DOHH2 (cell line): ENCODE measurements around the gene BRCA1.
"Not testable (repeated sequence)": the region's sequence is repeated elsewhere in the genome, so short reads cannot be mapped to it uniquely, and the experiment has no call there.

ENCODE experiments used
- H3F3A ChIP-seq: fragments of 200-600 bp; sonication (generic), shearing (Covaris generic); 2 replicates; pipeline ENCODE4 v1.6.0; 2016; ENCODE audit warnings: antibody characterized with exemption, mild to moderate bottlenecking; ENCODE audit not compliant: control insufficient read depth, insufficient read depth
- H3K27ac ChIP-seq: fragments of 200-600 bp; sonication (generic); 2 replicates; pipeline ENCODE4 v1.5.1; 2014; ENCODE audit warnings: low read depth, mild to moderate bottlenecking, low read length, moderate library complexity
- H3K27me3 ChIP-seq: fragments of 200-600 bp; sonication (generic); 2 replicates; pipeline ENCODE4 v1.6.1; 2014; ENCODE audit warnings: mild to moderate bottlenecking, low read length, mixed read lengths; ENCODE audit not compliant: control insufficient read depth
- H3K36me3 ChIP-seq: fragments of 200-600 bp; sonication (generic); 2 replicates; pipeline ENCODE4 v1.6.1; 2014; ENCODE audit warnings: mild to moderate bottlenecking, low read length, moderate library complexity, mixed read lengths; ENCODE audit not compliant: control insufficient read depth
- H3K4me1 ChIP-seq: fragments of 200-600 bp; sonication (generic); 2 replicates; pipeline ENCODE4 v1.6.1; 2014; ENCODE audit warnings: mild to moderate bottlenecking, low read length, mixed read lengths; ENCODE audit not compliant: control insufficient read depth
- H3K4me2 ChIP-seq: fragments of 200-600 bp; sonication (generic); 2 replicates; pipeline ENCODE4 v1.6.0; 2014; ENCODE audit warnings: mild to moderate bottlenecking, low read length, moderate library complexity
- H3K4me3 ChIP-seq: fragments of 200-600 bp; sonication (generic); 2 replicates; pipeline ENCODE4 v1.5.1; 2014; ENCODE audit warnings: mild to moderate bottlenecking, low read length, mixed read lengths
- H3K79me2 ChIP-seq: fragments of 200-600 bp; sonication (generic); 2 replicates; pipeline ENCODE4 v1.6.1; 2014; ENCODE audit warnings: mild to moderate bottlenecking, low read length, mixed read lengths; ENCODE audit not compliant: control insufficient read depth
- H3K9me2 ChIP-seq: fragments of 200-600 bp; sonication (generic); replicated peaks from 2 replicates; pipeline ENCODE4 v1.6.1; 2014; ENCODE audit warnings: mild to moderate bottlenecking, low read length, mixed read lengths; ENCODE audit not compliant: control insufficient read depth
- H3K9me3 ChIP-seq: fragments of 200-600 bp; sonication (generic); 2 replicates; pipeline ENCODE4 v1.6.1; 2014; ENCODE audit warnings: antibody characterized with exemption, low read length, mixed read lengths; ENCODE audit not compliant: control insufficient read depth, insufficient read depth
- H4K20me1 ChIP-seq: fragments of 200-600 bp; sonication (generic); 2 replicates; pipeline ENCODE4 v1.6.0; 2014; ENCODE audit warnings: low read depth, mild to moderate bottlenecking, antibody characterized with exemption, low read length, moderate library complexity; ENCODE audit not compliant: control insufficient read depth, insufficient read depth
- EZH2phosphoT487 ChIP-seq: fragments of 200-600 bp; sonication (generic); IDR thresholded peaks from 2 replicates; pipeline ENCODE4 v1.6.1; 2017; ENCODE audit warnings: borderline replicate concordance, mild to moderate bottlenecking, antibody characterized with exemption, low read length, moderate library complexity, mixed read lengths
- TF ChIP-seq, protein P1 (sequence below): fragments of 200-600 bp; sonication (generic); IDR thresholded peaks from one replicate; pipeline ENCODE4 v1.5.1; 2014; ENCODE audit warnings: antibody characterized with exemption, mild to moderate bottlenecking, low read depth, low read length; ENCODE audit not compliant: poor library complexity, severe bottlenecking

The BRCA1 gene

DNA sequence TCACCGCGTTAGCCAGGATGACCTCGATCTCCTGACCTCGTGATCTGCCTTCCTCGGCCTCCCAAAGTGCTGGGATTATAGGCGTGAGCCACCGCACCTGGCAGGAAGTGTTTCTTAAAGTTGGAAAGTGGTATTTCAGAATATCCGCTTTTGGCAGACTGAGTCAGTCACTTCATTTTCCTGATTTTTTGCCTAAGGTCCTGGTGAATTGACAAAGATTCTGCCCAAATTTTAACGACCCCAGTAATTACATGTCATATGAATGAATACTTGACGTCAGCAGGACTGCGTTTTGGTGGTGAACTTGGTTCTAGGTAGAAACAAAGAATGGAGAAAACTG lies 4.5 kb upstream of the BRCA1 start:
- Histone ChIP-seq H3K9me3 (no peaks in the 10 kb centered on the region), H3K36me3 (peaks cover 51% of the 10 kb centered on the region), H3K79me2 (peaks cover 53% of the 10 kb centered on the region), H3K27me3 (no peaks in the 10 kb centered on the region), H3F3A (peaks cover 2% of the 10 kb centered on the region; the same call in 1 of the 2 replicates), H4K20me1 (no peaks in the 10 kb centered on the region), H3K4me2 (no peak overlapping the region), H3K9me2 (no peaks in the 10 kb centered on the region), H3K4me3 (no peak overlapping the region), H3K27ac (0 out of 2 replicates have a peak overlapping the region, but pooled peaks have one; percentile 34), H3K4me1 (peaks cover 36% of the 10 kb centered on the region)
- TF ChIP-seq, protein P1, sequence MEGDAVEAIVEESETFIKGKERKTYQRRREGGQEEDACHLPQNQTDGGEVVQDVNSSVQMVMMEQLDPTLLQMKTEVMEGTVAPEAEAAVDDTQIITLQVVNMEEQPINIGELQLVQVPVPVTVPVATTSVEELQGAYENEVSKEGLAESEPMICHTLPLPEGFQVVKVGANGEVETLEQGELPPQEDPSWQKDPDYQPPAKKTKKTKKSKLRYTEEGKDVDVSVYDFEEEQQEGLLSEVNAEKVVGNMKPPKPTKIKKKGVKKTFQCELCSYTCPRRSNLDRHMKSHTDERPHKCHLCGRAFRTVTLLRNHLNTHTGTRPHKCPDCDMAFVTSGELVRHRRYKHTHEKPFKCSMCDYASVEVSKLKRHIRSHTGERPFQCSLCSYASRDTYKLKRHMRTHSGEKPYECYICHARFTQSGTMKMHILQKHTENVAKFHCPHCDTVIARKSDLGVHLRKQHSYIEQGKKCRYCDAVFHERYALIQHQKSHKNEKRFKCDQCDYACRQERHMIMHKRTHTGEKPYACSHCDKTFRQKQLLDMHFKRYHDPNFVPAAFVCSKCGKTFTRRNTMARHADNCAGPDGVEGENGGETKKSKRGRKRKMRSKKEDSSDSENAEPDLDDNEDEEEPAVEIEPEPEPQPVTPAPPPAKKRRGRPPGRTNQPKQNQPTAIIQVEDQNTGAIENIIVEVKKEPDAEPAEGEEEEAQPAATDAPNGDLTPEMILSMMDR = no peak
- TF ChIP-seq EZH2phosphoT487 = no peak

DNA sequence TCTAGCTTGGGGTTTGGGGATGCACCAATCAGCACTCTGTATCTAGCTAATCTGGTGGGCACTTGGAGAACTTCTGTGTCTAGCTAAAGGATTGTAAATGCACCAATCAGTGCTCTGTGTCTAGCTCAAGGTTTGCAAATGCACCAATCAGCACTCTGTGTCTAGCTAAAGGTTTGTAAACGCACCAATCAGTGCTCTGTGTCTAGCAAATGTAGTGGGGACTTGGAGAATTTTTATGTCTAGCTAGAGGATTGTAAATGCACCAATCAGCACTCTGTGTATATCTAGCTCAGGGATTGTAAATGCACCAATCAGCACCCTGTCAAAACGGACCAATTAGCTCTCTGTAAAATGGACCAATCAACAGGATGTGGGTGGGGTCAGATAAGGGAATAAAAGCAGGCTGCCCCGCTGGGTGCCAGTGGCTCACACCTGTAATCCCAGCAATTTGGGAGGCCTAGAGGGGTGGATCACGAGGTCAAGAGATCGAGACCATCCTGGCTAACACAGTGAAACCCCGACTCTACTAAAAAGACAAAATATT lies 2.2 kb upstream of the BRCA1 start:
- Histone ChIP-seq H3K4me1 (peaks cover 30% of the 10 kb centered on the region), H3K36me3 (peaks cover 49% of the 10 kb centered on the region), H3K79me2 (peaks cover 76% of the 10 kb centered on the region)
- H3K4me3 ChIP-seq, H3F3A ChIP-seq, H4K20me1 ChIP-seq, H3K27ac ChIP-seq, H3K27me3 ChIP-seq, H3K9me2 ChIP-seq, H3K4me2 ChIP-seq, H3K9me3 ChIP-seq: not testable (repeated sequence)

DNA sequence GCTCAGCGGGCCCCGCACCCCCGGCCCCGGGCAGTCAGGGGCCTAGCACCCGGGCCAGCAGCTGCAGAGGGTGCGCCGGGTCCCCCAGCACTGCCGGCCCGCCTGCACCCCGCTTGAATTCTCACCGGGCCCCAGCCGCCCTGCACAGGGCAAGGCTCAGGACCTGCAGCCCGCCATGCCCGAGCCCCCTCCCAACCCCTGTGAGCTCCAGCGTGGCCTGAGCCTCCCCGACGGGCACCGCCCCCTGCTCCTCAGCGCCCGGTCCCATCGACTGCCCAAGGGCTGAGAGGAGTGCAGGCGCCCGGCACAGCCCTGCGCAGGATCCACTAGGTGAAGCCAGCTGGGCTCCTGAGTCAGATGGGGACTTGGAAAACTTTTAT lies 1.7 kb upstream of the BRCA1 start:
- Histone ChIP-seq H3K4me2 (no peak overlapping the region), H3K36me3 (peaks cover 49% of the 10 kb centered on the region), H3K9me2 (no peaks in the 10 kb centered on the region), H3F3A (peaks cover 3% of the 10 kb centered on the region; the same call in 1 of the 2 replicates), H3K4me1 (peaks cover 30% of the 10 kb centered on the region), H3K27me3 (no peaks in the 10 kb centered on the region), H3K79me2 (peaks cover 78% of the 10 kb centered on the region), H3K27ac (no peak overlapping the region), H4K20me1 (no peaks in the 10 kb centered on the region), H3K9me3 (no peaks in the 10 kb centered on the region), H3K4me3 (no peak overlapping the region)
- TF ChIP-seq, protein P1 = no peak
- TF ChIP-seq EZH2phosphoT487 = no peak

DNA sequence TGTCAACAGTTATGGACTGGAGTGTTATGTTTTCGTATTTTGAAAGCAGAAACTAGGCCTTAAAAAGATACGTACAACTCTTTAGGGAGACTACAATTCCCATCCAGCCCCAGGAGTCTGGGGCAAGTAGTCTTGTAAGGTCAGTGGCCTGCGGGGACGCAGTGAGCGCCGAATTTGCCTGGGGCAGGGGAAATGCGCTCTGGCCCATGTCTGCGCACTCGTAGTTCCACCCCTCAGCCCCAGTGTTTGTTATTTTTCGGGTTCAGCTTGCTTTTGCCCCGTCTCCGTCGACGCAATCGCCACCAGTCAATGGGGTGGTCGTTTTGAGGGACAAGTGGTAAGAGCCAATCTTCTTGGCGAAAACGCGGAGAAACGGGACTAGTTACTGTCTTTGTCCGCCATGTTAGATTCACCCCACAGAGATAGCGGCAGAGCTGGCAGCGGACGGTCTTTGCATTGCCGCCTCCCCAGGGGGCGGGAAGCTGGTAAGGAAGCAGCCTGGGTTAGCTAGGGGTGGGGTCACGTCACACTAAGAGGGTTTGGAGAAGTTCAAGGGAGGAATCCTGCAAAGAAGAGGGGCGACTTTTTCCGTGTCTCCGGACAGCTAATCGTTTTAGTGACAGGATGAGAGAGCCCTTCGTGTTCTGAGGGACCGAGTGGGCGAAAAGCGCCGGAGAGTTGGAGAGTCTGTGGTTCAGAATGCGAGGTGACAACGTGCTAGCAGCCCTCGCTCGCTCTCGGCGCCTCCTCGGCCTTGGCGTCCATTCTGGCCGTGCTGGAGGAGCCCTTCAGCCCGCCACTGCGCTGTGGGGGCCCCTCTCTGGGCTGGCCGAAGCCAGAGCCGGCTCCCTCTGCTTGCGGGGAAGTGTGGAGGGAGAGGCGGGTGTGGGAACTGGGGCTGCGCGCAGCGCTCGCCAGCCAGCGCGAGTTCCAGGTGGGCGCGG lies 1.1 kb upstream of the BRCA1 start:
- no peaks in the 10 kb centered on the region for H3K9me2 ChIP-seq
- no peaks in the 10 kb centered on the region for H4K20me1 ChIP-seq
- peaks cover 51% of the 10 kb centered on the region for H3K36me3 ChIP-seq
- H3F3A ChIP-seq = peaks cover 3% of the 10 kb centered on the region; the same call in 1 of the 2 replicates
- peaks cover 81% of the 10 kb centered on the region for H3K79me2 ChIP-seq
- no peaks in the 10 kb centered on the region for H3K9me3 ChIP-seq
- H3K4me2 ChIP-seq = peak overlapping the region; percentile 75
- no peaks in the 10 kb centered on the region for H3K27me3 ChIP-seq
- no peak for TF ChIP-seq EZH2phosphoT487
- TF ChIP-seq, protein P1 = no peak
- H3K27ac ChIP-seq = peak overlapping the region; percentile 36
- H3K4me1 ChIP-seq = peaks cover 30% of the 10 kb centered on the region
- peak overlapping the region; percentile 79 for H3K4me3 ChIP-seq
